ENCODE results near the gene LRRC3B.
"Not testable (repeated sequence)": the region's sequence is repeated elsewhere in the genome, so short reads cannot be mapped to it uniquely, and the experiment has no call there.

The LRRC3B gene, protein sequence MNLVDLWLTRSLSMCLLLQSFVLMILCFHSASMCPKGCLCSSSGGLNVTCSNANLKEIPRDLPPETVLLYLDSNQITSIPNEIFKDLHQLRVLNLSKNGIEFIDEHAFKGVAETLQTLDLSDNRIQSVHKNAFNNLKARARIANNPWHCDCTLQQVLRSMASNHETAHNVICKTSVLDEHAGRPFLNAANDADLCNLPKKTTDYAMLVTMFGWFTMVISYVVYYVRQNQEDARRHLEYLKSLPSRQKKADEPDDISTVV

DNA sequence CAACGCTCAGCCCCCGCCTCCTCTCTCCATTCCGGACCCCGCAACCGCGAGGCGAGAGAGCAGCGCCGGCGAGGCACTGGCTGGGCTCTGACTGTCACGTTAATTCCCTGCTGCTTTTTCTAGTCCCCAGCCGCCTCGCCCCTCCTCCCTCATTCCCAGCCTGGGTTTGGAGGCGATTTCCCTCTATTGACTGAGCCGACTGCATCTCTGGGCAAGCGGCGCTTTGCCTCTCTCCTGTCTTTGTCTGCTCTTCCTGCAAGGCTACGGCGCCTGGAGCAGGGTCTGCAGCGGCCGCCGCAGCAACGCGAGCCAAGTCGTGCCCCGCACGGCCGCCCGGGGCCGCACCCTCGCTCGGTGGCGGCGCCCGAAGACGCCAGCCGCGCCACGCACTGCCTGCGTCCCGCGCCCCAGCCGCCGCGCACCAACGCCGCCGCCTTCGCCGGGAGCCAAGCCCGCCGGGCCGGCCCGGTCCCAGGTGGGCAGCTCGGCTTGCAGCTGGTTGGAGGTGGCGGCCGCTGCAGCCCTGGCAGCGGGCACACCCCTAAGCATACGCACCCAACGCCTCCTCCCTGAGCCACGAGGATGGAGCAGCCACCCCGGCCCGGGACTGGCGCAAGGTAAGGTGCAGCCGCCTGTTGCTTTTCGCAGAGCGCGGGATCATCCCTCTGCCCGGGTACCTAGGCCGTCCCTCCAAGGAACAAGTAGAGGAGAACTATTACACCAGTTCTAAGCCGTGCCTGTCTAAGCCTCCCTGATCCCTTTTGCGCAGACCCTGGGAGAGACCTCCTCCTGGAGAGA lies at the start of gene LRRC3B:
LRRC3B (plus strand) TSS at position 152 of the 798 bp plus-strand sequence. CDS start 86,901 bp downstream, outside the sequence.
- DNase-seq: no peak

DNA sequence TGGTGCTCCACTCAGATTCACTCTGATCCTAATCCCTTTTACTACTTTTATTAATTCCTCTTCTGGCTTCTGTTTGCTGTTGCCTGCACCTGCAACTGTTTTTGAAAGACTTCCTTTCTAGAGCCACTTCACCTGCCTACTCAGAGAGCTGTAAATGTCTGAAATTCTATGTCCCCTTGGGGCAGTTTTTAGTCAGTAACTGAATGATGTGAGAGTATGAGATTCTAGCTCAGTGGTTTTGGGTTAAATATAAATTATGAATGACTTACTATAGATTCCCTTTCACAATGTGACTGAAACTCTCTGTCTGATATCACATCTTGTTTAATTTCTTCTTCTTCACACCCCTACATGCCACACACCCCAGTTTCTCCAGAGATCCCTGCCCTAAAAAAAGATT lies 47.8 kb upstream of the LRRC3B start:
- no peak for DNase-seq

DNA sequence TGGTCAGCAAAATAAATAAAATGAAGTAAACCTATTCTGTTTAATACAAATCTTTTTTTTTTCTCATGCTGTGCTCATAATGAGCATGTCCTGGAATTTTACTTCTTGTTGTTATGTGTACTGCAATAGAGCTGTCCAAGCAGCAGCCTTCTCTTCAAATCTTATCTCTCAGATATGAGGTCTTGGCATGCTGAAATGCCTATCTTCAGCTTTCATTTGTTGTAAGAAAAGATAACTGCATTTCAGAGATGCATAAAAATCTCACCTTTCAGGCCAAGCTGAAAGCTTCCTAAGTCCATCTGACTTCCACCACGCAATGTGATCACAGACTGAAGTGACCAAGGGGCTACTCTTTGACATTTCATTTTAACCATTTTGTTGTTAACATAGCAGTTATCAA lies 43.5 kb upstream of the LRRC3B start:
- no peak for DNase-seq

DNA sequence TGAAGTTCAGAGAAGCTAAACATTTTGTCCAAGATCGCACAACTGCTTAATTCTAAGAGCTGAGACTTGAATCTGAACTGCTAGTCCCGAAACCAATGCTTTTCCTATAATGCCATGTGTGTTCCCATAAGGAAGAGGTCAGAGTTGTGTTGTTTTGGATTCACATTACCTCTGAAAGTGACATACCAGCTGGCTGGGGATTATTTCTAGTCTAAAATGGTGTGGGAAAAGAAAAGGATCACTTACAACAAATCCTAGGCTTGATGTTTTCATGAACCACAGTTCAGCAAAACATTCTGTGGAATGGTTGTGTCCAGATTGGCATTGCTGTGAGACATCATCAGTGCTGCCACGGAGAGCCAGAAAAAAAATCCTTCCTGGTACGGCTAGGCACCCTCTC lies 35.0 kb upstream of the LRRC3B start:
- no peak for DNase-seq

DNA sequence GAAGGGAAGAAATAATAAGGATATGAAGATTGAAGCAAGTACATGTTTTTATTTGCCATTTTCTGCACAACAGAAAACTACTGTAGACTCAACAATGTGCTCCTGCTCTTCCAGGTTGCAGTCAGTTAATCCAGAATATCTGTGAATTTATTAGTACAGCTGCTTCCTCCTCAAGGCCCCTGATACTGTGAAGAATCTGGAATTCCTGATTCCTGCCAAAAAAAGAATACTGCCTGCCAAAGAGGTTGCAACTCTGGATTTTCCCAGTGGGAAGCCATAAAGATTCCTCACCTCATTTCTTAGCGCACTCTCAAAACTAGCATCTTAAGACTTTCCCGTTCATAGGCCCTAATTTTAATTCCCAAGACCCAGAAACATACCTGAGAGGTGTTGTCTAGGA lies 33.6 kb upstream of the LRRC3B start:
- no peak for DNase-seq

DNA sequence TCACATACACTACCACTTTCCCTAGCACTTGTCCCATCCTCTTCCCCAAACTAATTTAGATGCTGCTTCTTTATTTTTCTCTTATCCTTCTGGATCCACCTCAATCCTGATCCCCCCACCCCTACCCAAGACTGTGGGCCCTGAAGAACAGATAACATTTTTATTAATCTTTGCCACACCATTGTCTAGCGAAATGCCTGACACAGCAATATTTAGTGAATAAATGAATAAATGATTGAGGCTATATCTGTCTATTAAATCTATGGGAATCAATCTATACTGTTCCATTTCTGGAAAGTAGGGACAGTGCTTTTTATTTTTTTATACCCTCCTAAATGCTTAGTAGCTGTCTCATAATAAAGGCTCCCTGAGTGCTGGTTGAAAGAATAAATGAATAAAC lies 32.9 kb upstream of the LRRC3B start:
- DNase-seq: no peak

DNA sequence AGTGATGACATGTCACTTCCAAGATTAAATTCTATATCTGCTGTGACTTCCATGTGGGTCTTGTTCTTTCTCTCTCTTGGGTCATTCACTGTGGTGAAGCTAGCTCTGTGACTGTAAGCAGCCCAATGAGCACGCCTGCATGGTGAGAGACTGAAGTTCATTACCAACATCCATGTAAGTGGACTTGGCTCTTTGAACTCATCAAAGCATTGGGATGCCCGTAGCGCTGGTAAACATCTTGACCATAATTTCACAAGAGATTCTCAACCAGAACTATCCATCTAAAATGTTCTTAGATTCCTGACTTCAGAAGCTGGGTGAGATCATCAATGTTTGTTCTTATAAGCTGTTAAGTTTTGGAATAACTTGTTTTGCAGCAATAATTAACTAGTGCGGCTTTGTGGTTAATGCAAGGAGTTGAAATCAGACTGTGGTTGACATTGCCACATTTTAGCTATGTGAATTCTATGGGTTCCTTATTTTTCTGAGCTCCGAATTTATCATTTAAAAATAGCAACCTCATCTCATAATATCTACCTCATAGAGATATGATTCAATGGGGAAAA lies 31.6 kb upstream of the LRRC3B start:
- no peak for DNase-seq

DNA sequence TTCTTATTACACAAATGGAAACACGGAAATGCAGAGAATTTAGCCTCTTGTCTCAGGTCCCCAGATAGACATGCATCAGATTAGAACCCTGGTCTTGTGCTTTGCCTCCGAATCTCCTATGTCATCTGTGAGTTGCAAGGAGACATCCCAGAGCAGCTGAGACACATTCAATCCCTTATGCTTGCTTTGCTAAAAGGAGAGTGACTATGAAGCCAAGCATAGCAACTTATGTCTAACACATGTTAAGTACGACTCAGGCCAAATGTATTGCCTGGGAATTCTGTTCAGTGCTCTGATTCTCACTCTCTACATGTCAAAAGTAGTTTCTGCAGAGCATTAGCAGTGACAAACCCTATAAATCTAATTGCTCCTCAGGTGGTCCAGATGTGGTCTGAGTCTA lies 30.6 kb upstream of the LRRC3B start:
- no peak for DNase-seq

DNA sequence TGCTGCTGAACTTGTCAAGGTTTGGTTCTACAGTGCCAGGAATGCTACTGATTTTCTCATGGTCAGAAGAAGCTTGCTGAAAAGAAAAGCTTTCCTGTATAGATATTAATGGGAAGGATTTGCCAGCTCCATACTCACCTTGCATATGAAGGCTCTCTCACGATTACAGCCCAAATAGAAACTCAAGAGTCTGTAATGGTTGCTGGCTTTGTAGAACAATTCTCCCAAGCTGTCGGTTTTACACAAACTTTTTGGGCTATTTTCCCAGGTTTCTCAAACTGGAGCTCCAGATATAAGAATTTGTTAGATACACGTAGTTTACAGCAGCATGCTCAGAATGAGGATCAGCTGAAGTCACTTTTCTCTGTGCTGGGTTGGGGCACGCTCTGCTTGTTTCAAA lies 30.1 kb upstream of the LRRC3B start:
- no peak for DNase-seq

DNA sequence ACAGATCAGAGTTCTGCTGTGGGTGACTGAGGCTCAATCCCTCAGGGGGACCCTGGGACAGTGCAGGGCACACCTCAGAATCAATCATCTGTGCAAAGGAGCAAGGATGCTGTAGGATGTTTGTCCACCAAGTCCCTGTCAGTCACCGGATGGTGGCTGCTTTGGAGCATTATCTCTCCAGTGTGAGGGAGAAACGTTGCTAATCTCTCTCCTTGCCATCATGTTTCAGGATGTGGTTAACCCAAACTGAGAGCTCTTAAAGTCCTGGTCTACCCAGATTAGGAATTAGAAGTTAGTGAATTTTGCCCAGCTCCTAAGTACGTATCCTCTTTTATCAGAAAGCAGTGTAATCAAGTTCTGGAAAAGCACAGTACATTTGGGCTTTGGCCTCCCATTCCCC lies 26.2 kb upstream of the LRRC3B start:
- DNase-seq: no peak

DNA sequence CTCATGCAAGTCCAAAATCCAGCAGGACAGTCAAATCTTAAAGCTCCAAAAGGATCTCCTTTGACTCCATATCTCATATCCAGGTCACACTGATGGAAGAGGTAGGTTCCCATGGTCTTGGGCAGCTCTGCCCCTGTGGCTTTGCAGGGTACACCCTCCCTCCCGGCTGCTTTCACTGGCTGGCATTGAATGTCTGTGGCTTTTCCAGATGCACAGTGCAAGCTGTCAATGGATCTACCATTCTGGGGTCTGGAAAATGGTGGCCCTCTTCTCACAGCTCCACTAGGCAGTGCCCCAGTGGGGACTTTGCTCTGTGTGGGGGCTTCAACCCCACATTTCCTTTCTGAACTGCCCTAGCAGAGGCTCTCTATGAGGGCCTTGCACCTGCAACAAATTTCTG lies 19.3 kb upstream of the LRRC3B start:
- not testable (repeated sequence) for DNase-seq

DNA sequence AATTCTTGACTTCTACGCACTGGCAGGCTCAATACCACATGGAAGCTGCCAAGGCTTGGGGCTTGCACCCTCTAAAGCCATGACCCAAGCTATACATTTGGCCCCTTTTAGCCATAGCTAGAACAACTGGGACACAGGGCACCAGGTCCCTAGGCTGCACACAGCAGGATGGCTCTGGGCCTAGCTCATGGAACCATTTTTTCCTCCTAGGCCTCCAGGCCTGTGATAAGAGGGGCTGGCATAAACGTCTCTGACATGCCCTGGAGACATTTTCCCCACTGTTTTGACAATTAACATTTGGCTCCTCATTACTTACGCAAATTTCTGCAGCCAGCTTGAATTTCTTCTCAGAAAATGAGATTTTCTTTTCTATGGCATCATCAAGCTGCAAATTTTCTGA lies 18.8 kb upstream of the LRRC3B start:
- not testable (repeated sequence) for DNase-seq

DNA sequence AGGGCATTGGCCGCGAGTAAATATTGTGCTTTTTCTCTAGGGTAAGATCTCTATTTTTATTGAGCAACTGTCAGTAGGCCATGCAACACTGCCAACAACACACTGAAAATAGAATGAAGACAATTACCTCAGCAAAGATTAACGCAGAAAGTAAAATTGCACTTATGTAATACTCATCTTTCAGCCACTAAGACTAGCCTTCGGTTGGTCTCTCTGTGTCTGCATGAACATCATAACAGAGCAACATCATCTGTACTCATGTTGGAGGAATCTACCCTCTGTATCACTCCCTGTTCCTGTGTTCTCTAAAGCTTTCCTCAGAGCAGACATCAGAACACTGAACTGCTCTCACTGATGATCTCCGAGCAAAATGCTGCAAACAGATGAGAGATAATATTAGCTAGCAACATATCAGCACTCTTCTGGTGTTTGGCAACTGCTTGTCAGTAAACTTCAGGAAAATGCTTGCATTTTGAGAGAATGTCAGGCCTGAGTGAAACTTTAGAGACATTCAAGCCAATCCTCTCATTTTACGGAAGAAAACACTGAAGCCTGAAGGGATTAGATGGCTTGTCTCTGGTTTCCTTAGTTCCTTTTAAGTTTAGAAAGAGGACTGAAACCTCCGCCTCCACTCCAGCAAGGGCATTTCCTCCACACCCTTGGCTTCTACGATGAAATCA lies 8.4 kb upstream of the LRRC3B start:
- no peak for DNase-seq

DNA sequence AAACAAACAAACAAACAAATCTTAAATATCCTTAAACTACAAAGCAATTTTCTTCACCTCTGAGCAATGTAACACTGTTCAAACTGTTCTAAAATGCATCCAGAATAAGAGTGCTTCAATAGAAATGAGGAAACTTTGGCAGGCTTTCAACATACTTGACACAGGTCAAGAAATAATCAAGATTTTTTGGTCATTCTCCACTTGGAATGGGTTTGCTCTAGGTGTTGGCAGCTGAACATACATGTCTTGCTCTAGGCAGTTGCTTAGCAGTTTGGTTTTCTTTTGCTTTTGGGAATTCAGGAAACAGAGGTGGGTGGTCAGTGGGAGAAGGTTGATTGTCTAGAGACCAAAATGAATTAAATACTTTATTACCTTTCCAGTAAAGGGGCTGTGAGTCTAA lies 1.4 kb upstream of the LRRC3B start:
- no peak for DNase-seq

DNA sequence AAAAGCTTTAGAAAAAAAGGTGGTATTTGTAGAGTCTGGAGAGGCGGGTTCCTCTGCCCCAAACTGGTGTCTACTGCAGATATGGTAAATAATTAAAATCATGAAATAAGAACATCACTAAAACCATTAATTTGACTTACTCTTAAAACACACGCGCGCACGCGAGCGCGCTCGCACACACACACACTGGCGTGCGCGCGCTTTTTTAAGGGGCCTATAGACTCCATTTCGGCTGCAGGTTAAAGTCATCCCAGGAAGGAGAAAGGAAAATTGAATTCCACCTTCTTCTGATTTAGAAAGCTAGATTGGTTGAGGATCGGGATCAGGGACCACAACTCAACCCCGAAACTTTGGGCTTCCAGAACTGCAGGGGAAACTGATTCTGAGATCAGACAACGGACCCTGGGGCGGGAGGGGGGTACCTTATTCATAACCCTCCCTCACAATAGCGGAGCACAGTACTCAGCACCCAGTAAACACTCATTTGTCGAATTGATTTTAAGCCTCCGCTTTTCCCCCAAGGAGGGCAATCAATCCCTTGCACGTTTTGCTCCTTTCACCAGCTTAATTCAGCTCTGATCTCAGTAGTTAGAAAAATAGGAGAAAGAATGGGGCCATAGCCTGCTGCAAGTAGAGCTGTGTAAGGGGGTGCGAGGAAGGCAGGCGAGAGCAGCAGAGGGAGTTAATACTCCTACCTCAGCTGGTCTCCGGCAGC lies 509 bp upstream of the LRRC3B start:
- DNase-seq: no peak

DNA sequence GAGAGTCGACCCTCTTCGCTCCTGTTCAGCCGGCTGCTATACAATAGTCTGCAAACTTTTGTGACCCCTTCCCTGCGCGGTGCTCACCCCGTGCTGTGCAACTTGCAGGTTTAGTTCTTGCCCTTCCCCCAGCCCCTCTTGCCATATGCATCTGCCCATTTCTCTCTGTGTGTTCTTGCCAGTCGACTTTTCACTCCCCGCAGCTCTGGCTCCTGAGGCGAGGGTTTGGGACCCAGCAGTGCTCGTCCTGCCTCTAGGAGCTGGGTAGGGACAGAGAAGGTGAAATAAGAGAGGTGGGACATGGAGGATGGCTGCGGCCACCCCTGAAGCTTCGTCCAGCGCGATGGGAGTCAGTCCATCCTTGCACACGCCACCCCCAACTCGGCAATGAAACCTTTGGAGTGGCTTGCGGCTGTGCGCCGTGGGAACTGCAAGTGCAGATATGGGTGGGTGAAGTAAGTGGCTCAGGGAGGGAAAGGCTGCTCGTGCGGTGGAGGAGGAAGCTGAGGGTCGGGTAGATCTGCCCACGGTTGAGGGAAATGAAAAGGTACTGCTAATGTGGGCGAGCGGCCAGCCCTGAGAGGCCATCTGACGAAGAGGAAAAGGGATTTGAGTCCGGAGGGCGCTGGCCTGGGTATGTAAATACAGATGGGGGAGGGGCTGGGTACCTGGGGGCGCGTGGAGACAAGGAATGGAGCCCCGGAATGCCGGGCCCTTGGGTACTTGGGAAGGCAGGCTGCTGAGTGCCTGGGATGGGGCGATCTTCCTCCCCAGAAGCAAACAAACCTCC lies 1.0 kb downstream of the LRRC3B start:
- no peak for DNase-seq

DNA sequence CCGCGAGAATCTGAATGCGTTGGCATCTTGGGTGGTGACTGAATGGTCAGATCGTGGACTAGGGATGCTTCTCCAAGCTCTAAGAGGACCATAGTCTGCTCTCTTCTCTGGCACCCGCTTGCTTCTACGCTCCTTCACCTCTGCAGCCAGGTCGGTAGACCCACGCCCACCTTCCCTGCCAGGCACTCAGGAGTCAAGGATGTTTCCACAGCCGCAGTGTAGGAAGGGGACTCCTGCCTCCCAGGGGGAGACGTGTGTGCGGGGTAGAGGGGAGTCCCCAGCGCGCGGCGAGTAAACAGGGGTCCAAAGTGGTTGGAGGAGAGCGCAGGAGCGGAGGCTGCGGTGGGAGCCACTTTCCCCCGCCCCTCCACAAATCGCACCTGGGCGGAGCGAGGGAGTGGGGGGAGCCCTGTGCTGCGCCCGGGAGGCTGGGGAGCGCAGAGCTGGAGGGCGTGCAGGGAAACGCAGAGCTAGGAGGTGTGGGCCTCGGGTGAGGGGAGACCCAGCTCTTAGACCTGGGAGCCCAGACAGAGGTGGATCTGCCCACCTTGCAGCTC lies 1.7 kb downstream of the LRRC3B start:
- no peak for DNase-seq

DNA sequence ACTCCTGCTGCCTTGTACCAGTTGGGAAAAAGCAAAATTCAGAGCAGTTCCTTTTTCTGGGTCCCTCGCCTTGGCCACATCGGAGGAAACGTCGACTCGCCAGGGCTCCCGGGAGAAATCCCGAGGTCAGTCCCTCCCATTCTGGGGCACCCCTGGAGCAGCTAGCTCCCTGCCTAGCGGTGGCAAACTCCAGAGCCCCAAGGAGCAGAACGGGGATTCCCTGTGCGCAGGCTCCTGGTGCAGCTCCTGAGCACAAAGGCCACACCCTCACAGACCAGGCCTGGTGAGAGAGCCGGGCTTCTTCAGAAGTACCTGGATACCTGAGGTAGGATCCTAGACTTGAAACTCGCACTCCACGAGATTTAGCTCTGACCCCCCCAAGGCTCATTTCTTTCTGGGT lies 2.6 kb downstream of the LRRC3B start:
- no peak for DNase-seq

DNA sequence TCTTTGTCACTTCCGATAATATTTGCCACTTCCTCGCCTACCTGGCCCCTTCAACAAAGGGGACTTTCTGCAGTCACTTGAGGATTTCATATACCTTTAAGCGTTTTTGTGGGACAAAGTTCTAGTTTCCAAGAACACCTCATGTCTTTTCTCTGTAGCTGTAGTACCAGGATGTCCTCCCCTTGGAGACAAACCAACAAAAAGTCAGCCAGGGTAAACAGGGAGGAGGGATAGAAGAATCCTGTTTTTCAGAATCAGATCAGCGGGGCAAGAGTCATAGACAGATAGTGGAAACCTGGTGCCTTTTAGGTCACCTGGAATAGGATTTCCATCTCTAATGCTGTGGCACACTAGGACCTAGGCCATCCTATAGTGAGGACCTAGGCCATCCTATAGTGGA lies 4.5 kb downstream of the LRRC3B start:
- no peak for DNase-seq

DNA sequence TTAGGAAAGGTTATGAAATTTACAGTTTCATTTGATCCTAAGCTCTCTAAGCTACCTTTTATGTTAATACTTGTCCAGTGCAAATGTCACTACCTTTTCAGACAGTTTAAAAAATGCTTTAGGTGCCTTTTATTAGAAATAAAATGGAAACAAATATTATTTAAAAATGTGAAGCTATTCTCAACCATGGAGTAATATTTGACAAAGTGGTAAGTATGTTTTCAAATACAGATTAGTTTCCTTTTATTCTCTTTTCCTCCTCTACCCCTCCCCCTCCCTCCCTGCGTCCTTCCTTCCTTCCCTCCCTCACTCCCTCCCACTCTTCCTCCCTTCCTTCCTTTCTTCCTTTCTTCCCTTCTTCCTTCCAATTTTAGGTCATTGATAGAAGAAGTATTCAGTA lies 6.3 kb downstream of the LRRC3B start:
- no peak for DNase-seq

DNA sequence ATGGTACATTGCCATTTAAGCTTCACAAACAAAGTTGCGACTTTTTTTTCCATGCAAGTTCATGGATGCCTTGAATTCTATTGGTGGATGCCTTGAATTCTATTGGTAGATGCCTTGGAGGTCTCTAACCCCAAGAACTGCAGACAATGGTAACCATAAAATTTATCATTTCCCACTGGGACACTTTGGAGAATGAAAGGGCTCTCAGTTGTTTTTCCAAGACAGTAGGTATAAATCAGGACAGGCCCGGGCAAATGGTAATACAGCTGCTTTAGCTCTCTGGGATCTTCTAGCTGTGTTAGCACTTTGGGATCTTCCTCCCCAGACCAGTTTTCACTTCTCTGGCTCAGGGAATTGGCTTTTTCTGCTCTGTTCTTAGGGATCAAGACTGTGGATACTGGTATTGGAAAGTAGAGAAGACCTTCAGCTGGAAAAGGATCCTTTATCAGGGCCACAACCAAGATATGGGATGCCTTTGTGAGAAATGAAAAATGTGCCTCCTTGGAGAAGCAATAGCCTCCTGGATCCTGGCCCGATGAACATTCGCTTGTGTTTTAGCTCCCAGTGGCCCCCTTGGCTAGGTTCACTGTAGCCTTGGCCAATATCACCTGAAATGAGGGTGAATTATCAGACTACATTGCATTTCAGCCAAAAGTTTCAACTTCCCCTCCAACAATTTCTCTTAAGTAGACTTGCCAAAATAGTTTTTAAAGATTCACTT lies 8.3 kb downstream of the LRRC3B start:
- DNase-seq: no peak

All from activated CD4-positive, alpha-beta T cell treated with anti-CD3 and anti-CD28 coated beads for 4 hours (primary cell).